ENCODE data around the gene SLC2A9. TPM values are rescaled to one million over a fixed set of nuclear protein-coding genes. Genes with fewer than 3 reads are reported as not detected.

Gene SLC2A9
- total and polyA plus RNA-seq, 2 of the 8 experiments (the other 6 are each of a cell fraction or from before 2014, with no cell fraction given): 0.20 to 0.26 TPM

GRCh38 chr4:9804918-9805317 is 216.4 kb downstream of the SLC2A9 start:
- no peak overlapping the region for H2BK12ac ChIP-seq (ENCODE audit: low read depth, low read length)
- no peaks in the 10 kb centered on the region for H3K79me1 ChIP-seq (ENCODE audit: low read depth, low read length)
- no peak overlapping the region; a peak in 1 of 7 replicates for H3K9ac ChIP-seq (replicated peaks in 1 of 4; ENCODE audit: extremely low read depth in 1 of 4, low read depth in 3 of 4, low read length in 3 of 4)
- TF ChIP-seq CTCF (IDR thresholded peaks at IDR 0.05; ENCODE audit: control extremely low read depth in 1 of 3, insufficient read depth in 1 of 3, low read depth in 1 of 3, low read length in 3 of 3) (peak in 1 of 3 experiments; percentile 11; a peak in 1 of 4 replicates), POLR2AphosphoS5 (IDR thresholded peaks at IDR 0.05; ENCODE audit: low read depth, low read length) (no peak)
- H3K14ac ChIP-seq (ENCODE audit: insufficient read length): no peak overlapping the region
- H3K56ac ChIP-seq (replicated peaks; ENCODE audit: insufficient read length, low read depth, low read length): no peak overlapping the region
- no peaks in the 10 kb centered on the region for H3K79me2 ChIP-seq (ENCODE audit: control insufficient read depth in 1 of 2, insufficient read depth in 2 of 2, low read length in 2 of 2)
- H3K23ac ChIP-seq (ENCODE audit: insufficient read length): no peak overlapping the region
- H2BK15ac ChIP-seq (ENCODE audit: low read length): no peak overlapping the region
- H4K20me1 ChIP-seq (replicated peaks in 1 of 2; ENCODE audit: control insufficient read depth in 1 of 2, insufficient read depth in 2 of 2, low read length in 2 of 2): no peaks in the 10 kb centered on the region
- H3K23me2 ChIP-seq (ENCODE audit: low read depth, low read length): no peaks in the 10 kb centered on the region
- H3K36me3 ChIP-seq (ENCODE audit: control insufficient read depth in 2 of 4, insufficient read depth in 4 of 4, low read length in 3 of 4): no peaks in the 10 kb centered on the region
- peak overlapping the region; percentile 81 for H2AFZ ChIP-seq (ENCODE audit: low read length)
- H3K4me3 ChIP-seq (ENCODE audit: extremely low read depth in 1 of 4, insufficient read depth in 2 of 4, low read depth in 3 of 4, low read length in 4 of 4): no peak overlapping the region
- H2BK120ac ChIP-seq (replicated peaks; ENCODE audit: low read depth, low read length): no peak overlapping the region
- FAIRE-seq (no peak), DNase-seq (ENCODE audit: low read depth in 1 of 2, low spot score in 2 of 2) (no peak)
- ChIA-PET POLR2A (ENCODE audit: partially characterized antibody) (no interaction called here), CTCF (ENCODE audit: partially characterized antibody) (no interaction called here)
- peaks cover 0 to 3% (median 0%) of the 10 kb centered on the region in 4 experiments; a peak in 2 of 7 replicates for H3K4me1 ChIP-seq (replicated peaks in 1 of 4; ENCODE audit: control insufficient read depth in 3 of 4, insufficient read depth in 4 of 4, low read length in 3 of 4)
- no peak overlapping the region for H4K5ac ChIP-seq (ENCODE audit: insufficient read length, low read depth, low read length)
- 0 out of 4 replicates have a peak, but pooled peaks cover under 1 to 2% of the 10 kb centered on the region in 2 experiments for H3K9me3 ChIP-seq (ENCODE audit: insufficient read depth in 2 of 2, low read depth in 1 of 2, low read length in 1 of 2)
- no peak overlapping the region for H2AK5ac ChIP-seq (ENCODE audit: low read depth, low read length)
- H3K4me2 ChIP-seq (ENCODE audit: insufficient read depth in 1 of 2, low read depth in 2 of 2, low read length in 2 of 2): no peak overlapping the region
- no peak overlapping the region for H2BK20ac ChIP-seq (ENCODE audit: low read length)
- no peak overlapping the region for H2BK5ac ChIP-seq (ENCODE audit: low read depth, low read length)
- 84% methylated on average over 5 of the region's 5 CpGs; no CpG with 5 or more reads in 1 of the 2 experiments for WGBS, 2 experiments (ENCODE audit: extremely low coverage in 1 of 2, insufficient coverage in 1 of 2, insufficient read length in 1 of 2, insufficient replicate concordance in 2 of 2, low coverage in 1 of 2, low lambda C conversion rate in 2 of 2, missing lambda C conversion rate in 1 of 2)
- no peak overlapping the region for H3K4ac ChIP-seq (replicated peaks; ENCODE audit: insufficient read length, low read depth, low read length)
- no peak overlapping the region for H3K18ac ChIP-seq (ENCODE audit: extremely low read depth, low read length)
- H3K27ac ChIP-seq (ENCODE audit: low read depth, low read length): no peak overlapping the region
- no peak overlapping the region; the same call in 1 of the 2 replicates for H4K8ac ChIP-seq (ENCODE audit: extremely low read depth, insufficient read depth, low read length)
- no peaks in the 10 kb centered on the region for H3K27me3 ChIP-seq (replicated peaks in 1 of 4; ENCODE audit: control insufficient read depth in 3 of 4, extremely low read depth in 1 of 4, insufficient read depth in 3 of 4, low read length in 3 of 4)
- no peak overlapping the region for H4K91ac ChIP-seq (replicated peaks; ENCODE audit: insufficient read length, low read length)
